Hepatocyte (in vitro differentiated cells): ENCODE data around the gene MGAT5B.

Experiments used
- CTCF ChIP-seq: fragments of 200-600 bp; sonication (generic); IDR thresholded peaks from 2 replicates; pipeline ENCODE4 v1.5.1; 2016; ENCODE audit warnings: antibody characterized with exemption, mild to moderate bottlenecking; ENCODE audit not compliant: poor library complexity
- EZH2phosphoT487 ChIP-seq: fragments of 200-600 bp; sonication (generic); IDR thresholded peaks from one replicate; pipeline ENCODE4 v1.6.1; 2018; ENCODE audit warnings: antibody characterized with exemption, mild to moderate bottlenecking, low read depth, moderate library complexity; ENCODE audit not compliant: unreplicated experiment, severe bottlenecking

GRCh38 chr17:76973040-76973439, 104.8 kb downstream of the MGAT5B start:
- TF ChIP-seq CTCF (no peak), EZH2phosphoT487 (no peak)
